Measurements from ENCODE around the gene PRAME.

PRAME gene

GRCh38 chr22:22507743-22508273, 51.3 kb downstream of the PRAME start:
- H3K79me2 ChIP-seq (ENCODE audit: low read length), result no peaks in the 10 kb centered on the region
- peak overlapping the region; percentile 97 for H2AFZ ChIP-seq (ENCODE audit: low read length)
- no peaks in the 10 kb centered on the region for H4K20me1 ChIP-seq (ENCODE audit: insufficient read depth, low read length)
- peak overlapping the region; percentile 96 for H3K4me2 ChIP-seq (ENCODE audit: low read depth, low read length)
- H3K4me1 ChIP-seq (ENCODE audit: low read length), result 0 out of 2 replicates have a peak, but pooled peaks cover 13% of the 10 kb centered on the region
- H3K27ac ChIP-seq (ENCODE audit: low read length), result no peak overlapping the region
- TF ChIP-seq EZH2phosphoT487 (IDR thresholded peaks at IDR 0.05; ENCODE audit: low read length) (no peak), EZH2 (optimal IDR thresholded peaks at IDR 0.05; ENCODE audit: low read depth, low read length) (no peak), CTCF (IDR thresholded peaks at IDR 0.05; ENCODE audit: low read length) (no peak)
- no peaks in the 10 kb centered on the region for H3F3A ChIP-seq (ENCODE audit: insufficient read depth, low read length)
- no peak for DNase-seq
- peak overlapping the region; percentile 95 for H3K4me3 ChIP-seq (ENCODE audit: low read length)
- no peaks in the 10 kb centered on the region for H3K9me2 ChIP-seq (replicated peaks; ENCODE audit: insufficient read depth, low read length)
- H3K36me3 ChIP-seq (replicated peaks; ENCODE audit: insufficient read depth, low read length), result no peaks in the 10 kb centered on the region
- H3K9ac ChIP-seq (ENCODE audit: low read length), result peak overlapping the region; percentile 70
- H3K27me3 ChIP-seq (replicated peaks; ENCODE audit: insufficient read depth, low read length), result no peaks in the 10 kb centered on the region
- H3K9me3 ChIP-seq (replicated peaks; ENCODE audit: insufficient read depth, low read length), result no peaks in the 10 kb centered on the region

- H3K4me2 ChIP-seq (ENCODE audit: low read depth, low read length), result no peak overlapping the region
Measured at GRCh38 chr22:22506736-22507135, 52.3 kb downstream of the PRAME start.

GRCh38 chr22:22498267-22498666, 60.8 kb downstream of the PRAME start:
- no peak overlapping the region for H3K9ac ChIP-seq (ENCODE audit: low read length)
- no peak for DNase-seq
- TF ChIP-seq EZH2phosphoT487 (IDR thresholded peaks at IDR 0.05; ENCODE audit: low read length) (no peak), EZH2 (optimal IDR thresholded peaks at IDR 0.05; ENCODE audit: low read depth, low read length) (no peak), CTCF (IDR thresholded peaks at IDR 0.05; ENCODE audit: low read length) (no peak)
- no peak overlapping the region for H3K27ac ChIP-seq (ENCODE audit: low read length)
- no peak overlapping the region for H2AFZ ChIP-seq (ENCODE audit: low read length)
- no peaks in the 10 kb centered on the region for H3K36me3 ChIP-seq (replicated peaks; ENCODE audit: insufficient read depth, low read length)
- H3K4me2 ChIP-seq (ENCODE audit: low read depth, low read length), result no peak overlapping the region
- H3K4me1 ChIP-seq (ENCODE audit: low read length), result no peaks in the 10 kb centered on the region
- no peak overlapping the region for H3K4me3 ChIP-seq (ENCODE audit: low read length)
- H3K9me2 ChIP-seq (replicated peaks; ENCODE audit: insufficient read depth, low read length), result no peaks in the 10 kb centered on the region
- no peaks in the 10 kb centered on the region for H4K20me1 ChIP-seq (ENCODE audit: insufficient read depth, low read length)
- no peaks in the 10 kb centered on the region for H3K79me2 ChIP-seq (ENCODE audit: low read length)
- H3K27me3 ChIP-seq (replicated peaks; ENCODE audit: insufficient read depth, low read length), result no peaks in the 10 kb centered on the region
- H3F3A ChIP-seq (ENCODE audit: insufficient read depth, low read length), result no peaks in the 10 kb centered on the region
- H3K9me3 ChIP-seq (replicated peaks; ENCODE audit: insufficient read depth, low read length), result no peaks in the 10 kb centered on the region

More at GRCh38 chr22:22506736-22507135, 52.3 kb downstream of the PRAME start:
- Histone ChIP-seq H3K79me2 (ENCODE audit: low read length) (no peaks in the 10 kb centered on the region), H3K9me3 (replicated peaks; ENCODE audit: insufficient read depth, low read length) (no peaks in the 10 kb centered on the region), H3K36me3 (replicated peaks; ENCODE audit: insufficient read depth, low read length) (no peaks in the 10 kb centered on the region), H4K20me1 (ENCODE audit: insufficient read depth, low read length) (no peaks in the 10 kb centered on the region), H3K27ac (ENCODE audit: low read length) (no peak overlapping the region), H3F3A (ENCODE audit: insufficient read depth, low read length) (no peaks in the 10 kb centered on the region), H3K27me3 (replicated peaks; ENCODE audit: insufficient read depth, low read length) (no peaks in the 10 kb centered on the region), H3K9ac (ENCODE audit: low read length) (no peak overlapping the region), H3K4me3 (ENCODE audit: low read length) (no peak overlapping the region), H3K9me2 (replicated peaks; ENCODE audit: insufficient read depth, low read length) (no peaks in the 10 kb centered on the region), H2AFZ (ENCODE audit: low read length) (no peak overlapping the region), H3K4me1 (ENCODE audit: low read length) (0 out of 2 replicates have a peak, but pooled peaks cover 13% of the 10 kb centered on the region)
- TF ChIP-seq EZH2 (optimal IDR thresholded peaks at IDR 0.05; ENCODE audit: low read depth, low read length) (no peak), CTCF (IDR thresholded peaks at IDR 0.05; ENCODE audit: low read length) (no peak), EZH2phosphoT487 (IDR thresholded peaks at IDR 0.05; ENCODE audit: low read length) (no peak)
- DNase-seq, result no peak
